ENCODE data around the gene AGAP3.

The AGAP3 gene

DNA sequence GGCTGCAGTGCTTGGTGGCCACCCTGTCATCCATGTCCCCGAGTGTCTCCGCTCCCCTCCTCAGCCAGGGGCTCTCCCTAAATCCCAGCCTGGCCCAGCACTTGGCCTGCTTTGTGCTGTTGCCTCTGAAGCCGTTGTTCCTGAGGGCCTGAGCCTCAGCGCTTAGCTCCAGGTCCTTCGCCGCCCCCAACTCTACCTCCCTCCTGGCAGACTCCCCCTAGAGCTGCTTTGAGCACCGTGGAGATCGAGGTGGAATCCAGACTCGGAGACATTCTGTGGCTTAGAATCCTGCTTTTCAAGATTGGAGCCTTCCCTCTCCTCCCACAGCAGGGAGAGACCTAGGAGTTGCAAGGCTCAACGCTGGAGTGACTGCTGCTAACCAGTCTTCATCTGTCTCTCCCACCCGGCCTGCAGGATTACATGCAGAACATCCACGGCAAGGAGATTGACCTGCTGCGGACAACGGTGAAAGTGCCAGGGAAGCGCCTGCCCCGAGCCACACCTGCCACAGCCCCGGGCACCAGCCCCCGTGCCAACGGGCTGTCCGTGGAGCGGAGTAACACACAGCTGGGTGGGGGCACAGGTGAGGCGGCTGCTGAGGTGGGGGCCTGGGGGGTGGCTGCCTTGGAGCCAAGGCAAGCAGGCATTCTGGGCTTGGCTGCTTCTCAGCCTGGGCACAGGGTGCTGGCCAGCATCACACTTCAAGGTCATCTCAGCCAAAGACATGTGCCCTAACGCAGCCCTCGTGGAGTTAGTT lies 47.9 kb downstream of the AGAP3 start:
- in situ Hi-C loops (cut with HindIII; ENCODE audit: low sequenced_read_pairs), result loop anchor here (25.0 kb wide), 1 partner anchor 178 kb away; no protein-coding TSS in a partner anchor

DNA sequence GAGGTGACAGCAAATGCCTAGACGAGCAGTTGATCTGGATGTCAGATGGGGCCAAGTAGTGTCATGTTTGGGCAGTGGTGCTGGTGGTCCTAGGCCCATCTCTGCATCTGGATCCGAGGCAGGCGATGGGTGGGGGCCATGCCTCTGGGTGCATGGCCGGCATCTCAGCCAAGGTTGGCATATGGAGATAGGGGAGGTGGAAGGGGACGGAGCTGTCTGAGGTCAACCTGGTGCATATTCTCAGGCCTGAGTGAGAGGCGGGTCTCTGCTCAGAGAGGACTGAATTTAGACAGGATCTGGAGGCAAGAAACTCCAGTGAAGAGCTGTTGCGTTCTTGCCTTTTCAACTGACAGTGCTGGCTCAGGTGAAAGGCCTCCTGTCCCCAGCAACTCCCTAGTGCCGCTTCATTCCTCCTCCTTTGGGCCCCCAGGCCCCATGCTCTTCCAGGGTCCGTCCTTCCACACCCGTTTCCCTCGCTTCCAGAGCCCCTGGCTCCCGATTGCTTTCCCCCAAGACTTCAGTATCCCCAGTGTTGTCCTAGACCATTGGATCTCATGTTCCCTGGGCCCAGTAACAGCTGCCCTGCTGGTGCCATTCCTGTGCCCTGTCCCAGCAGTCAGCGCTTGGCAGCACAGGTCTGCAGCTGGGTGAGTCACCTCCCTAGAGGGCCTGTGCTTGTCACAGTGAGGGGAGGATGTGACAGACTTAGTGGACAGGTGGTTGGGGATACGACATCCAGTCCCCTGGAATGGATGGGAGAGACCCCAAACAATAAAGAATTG lies 48.7 kb downstream of the AGAP3 start:
- in situ Hi-C loops (cut with HindIII; ENCODE audit: low sequenced_read_pairs), result loop anchor here (25.0 kb wide), 1 partner anchor 177 kb away; no protein-coding TSS in a partner anchor

DNA sequence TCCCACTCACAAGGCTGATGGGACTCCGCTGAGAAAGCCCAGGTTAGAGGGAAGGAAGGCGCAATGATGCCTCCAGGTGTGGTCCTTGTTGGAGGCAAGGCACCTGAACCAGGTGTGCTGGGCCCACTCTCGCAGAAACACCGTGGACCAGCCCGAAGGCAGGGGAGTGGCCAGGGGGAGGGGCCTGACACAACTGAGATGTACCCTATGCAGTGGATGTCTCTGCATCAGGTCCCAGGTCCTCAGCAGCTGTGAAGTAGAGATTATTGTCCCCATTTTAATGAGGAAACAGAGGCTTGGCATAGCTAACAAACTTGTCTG lies 49.2 kb downstream of the AGAP3 start:
- in situ Hi-C loops (cut with HindIII; ENCODE audit: low sequenced_read_pairs), result loop anchor here (25.0 kb wide), 1 partner anchor 177 kb away; no protein-coding TSS in a partner anchor

DNA sequence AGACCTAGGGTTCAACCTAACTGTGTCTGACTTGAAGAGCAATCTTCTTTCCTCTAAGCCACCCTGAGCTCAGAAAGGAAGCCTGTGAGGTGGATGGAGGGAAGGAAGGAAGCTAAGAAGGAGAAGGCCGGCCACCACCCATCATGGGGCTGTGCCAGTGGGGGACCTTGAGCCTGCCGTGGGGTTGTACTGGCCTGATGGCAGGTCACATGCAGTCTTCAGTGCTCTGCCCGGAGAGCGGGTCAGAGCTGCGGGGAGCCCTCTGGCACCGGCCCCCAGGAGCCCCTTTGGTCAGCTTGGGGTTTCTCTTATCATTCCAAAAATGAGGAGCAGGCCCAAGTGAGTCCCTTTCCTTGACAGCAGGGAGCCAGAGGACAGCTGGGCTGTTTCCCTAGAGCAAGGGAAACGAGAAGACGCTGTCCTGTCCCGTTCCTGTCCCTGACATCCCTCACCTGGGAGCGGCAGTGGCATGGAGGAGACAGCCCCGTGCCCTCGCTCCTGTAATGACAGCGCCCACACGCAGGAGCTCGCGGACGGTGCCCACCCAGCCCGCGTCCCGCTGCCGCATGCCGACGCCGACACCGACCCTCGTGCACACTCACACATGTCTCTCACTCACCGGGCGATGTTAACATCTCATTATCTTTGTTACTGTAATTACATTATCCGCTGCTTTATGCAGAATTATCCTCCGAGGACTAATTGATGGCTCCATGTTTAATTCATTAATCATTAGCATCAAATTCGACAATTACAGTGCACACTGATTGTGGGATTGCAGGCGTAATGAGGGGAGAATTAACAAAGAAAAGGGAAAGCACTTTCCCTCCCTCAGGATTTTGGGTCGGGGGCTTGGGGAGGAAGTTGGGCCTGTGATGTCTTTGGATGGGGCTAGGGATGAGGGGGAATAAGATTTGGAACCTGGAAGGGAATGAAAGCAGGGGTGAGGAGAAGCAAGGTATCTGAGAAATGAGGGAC lies 49.9 kb downstream of the AGAP3 start:
- in situ Hi-C loops (cut with HindIII; ENCODE audit: low sequenced_read_pairs), result loop anchor here (25.0 kb wide), 1 partner anchor 176 kb away; no protein-coding TSS in a partner anchor

DNA sequence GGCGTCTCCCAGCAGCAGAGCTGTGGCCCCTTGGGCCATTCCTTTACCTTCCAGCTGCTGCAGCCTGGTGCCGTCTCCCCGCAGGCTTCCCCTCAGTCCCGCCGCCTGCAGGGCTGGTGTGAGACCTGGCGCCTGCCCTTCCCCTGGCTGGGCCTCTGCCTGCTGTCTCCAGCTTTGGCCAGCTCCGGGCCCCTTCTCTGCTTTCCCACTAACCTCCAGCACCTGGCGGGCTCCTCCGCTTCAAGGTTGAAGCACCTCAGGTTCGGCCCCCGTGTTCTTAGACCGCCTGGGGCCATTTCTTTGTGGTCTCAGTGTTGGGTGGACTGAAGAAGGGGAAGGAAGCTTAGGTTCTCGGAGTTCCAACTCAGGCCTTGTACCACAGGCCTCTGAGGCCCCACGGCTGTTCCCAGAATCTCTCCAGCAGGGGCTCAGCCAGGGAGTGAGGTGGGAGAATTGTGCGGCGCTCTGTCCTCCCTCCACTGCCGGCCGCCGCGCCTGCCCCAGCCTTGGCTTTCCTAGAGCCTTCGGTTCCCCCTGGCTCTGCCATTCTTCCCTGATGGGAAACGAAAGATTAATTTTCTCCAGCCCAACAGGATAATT lies 50.9 kb downstream of the AGAP3 start:
- in situ Hi-C loops (cut with HindIII; ENCODE audit: low sequenced_read_pairs), result loop anchor here (25.0 kb wide), 1 partner anchor 175 kb away; no protein-coding TSS in a partner anchor

DNA sequence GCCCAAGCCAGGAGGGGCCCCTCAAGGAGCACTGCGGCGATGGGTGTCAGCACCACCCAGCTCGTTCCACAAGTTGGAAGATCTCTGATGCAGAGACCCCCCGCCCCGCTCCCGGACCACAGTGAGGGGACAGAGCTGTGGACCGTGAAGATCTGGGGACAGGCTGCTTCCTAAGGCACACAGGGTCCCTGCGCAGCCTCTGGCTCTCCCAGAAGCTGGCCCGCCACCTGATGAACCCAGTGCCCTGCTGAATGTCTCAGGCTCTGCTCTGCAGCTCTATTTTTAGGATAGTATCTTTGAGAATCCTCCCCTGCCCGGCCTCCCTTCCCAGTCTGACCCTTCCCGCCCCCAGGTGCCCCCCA lies 51.5 kb downstream of the AGAP3 start:
- in situ Hi-C loops (cut with HindIII; ENCODE audit: low sequenced_read_pairs), result loop anchor here (25.0 kb wide), 1 partner anchor 175 kb away; no protein-coding TSS in a partner anchor

DNA sequence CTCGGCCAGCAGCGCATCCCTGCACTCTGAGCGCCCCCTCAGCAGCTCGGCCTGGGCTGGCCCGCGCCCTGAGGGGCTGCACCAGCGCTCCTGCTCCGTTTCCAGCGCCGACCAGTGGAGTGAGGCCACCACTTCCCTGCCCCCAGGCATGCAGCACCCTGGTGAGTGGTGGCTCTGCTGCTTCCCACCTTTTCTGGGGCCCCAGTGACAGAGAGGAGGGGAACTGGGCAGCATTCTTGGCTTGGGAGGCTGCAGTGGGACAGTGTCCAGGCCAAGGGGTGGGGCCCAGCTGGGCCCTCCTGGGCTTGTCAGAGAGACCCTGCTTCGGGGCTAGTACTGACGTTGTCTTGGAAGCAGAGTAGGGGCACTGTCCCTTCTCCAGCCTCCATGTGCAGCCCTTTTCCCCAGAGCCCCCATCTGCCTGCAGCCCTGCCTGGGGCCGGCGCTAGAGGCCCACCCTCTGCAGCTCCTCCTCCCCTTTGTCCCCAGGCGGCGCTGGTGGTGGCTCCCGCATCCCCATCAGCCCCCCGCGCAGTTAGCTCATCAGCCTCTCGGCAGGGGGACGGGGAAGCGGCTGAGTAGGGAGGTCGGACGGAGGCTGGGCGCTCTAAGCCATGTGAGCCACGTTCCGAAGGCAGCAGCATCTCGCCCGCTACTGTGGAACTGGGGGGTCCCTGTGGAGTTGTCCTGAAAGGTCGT lies 52.0 kb downstream of the AGAP3 start:
- in situ Hi-C loops (cut with HindIII; ENCODE audit: low sequenced_read_pairs), result loop anchor here (25.0 kb wide), 1 partner anchor 174 kb away; no protein-coding TSS in a partner anchor

DNA sequence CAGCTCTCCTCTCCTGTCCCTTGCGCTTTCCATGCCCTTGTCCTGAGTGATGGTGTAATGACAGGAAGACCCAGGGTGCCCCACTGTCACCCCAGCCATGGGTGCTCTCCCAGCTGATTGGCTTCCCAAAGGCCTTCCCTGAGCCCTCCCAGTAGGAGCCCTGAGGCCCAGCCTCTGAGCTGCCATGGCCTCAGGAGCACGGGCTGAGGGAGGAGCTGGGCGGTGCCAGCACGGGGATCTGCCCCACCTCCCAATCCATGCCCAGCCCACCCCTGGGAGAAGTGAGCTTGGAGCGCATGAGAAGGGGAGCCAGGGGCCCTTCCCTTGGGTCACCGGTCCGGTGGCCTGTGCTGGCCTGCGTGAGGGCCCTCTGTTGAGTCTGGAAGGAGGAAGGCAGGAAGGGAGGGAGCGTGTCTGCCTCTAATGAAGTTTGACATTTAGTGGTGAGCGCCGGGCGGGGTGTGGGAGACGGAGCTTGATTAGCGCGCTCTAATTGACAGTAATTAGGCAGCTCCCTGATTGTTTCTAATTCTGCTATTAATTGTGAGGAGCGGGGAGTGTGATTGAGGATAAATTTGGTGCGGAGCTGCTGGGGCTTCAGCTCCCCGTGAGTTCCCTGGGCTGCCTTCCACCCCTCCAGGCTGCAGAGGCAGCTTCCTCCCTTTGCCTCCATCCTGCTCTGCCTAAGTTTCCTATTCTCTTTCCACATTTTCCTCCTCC lies 53.0 kb downstream of the AGAP3 start:
- in situ Hi-C loops (cut with HindIII; ENCODE audit: low sequenced_read_pairs), result loop anchor here (25.0 kb wide), 1 partner anchor 173 kb away; no protein-coding TSS in a partner anchor

DNA sequence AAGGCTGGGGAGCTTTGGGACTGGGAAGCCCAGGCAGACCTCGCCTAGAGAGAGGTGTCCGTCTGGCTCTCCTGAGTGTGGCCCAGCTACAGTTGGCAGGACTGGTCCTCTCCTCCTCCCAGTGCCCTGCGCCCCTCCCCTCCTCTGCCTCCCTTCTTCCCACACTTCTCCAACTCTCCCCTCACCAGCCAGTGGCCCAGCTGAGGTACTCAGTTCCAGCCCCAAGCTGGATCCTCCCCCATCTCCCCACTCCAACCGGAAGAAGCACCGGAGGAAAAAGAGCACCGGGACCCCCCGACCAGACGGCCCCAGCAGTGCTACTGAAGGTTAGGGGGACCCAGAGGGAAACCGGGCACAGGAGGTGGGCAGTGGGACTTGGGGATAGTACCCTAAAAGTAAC lies 53.5 kb downstream of the AGAP3 start:
- in situ Hi-C loops (cut with HindIII; ENCODE audit: low sequenced_read_pairs), result loop anchor here (10.0 to 25.0 kb wide), 2 partner anchors 85 to 173 kb away; partner anchors contain the start of gene ABCF2

DNA sequence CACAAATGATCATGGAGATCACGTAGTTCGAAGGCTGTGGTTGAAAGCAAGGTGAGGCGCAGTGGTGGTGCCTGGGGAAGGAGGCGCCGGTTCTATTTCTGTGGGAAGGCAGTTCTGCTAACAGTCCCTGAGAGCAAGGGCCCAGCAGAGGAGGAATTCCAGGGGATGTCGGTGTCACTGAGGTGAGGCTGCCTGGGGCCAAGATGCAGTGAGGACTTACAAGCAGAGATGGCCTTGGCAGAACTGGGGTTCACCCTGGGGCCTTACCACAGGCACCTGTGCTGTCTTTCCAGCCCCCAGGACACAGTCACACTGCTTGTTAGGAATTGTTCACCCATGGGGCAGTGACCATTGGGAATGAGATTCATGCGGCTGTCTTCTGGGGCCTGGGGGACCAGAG lies 54.6 kb downstream of the AGAP3 start:
- in situ Hi-C loops (cut with HindIII; ENCODE audit: low sequenced_read_pairs), result loop anchor here (10.0 to 25.0 kb wide), 2 partner anchors 84 to 171 kb away; partner anchors contain the start of gene ABCF2

DNA sequence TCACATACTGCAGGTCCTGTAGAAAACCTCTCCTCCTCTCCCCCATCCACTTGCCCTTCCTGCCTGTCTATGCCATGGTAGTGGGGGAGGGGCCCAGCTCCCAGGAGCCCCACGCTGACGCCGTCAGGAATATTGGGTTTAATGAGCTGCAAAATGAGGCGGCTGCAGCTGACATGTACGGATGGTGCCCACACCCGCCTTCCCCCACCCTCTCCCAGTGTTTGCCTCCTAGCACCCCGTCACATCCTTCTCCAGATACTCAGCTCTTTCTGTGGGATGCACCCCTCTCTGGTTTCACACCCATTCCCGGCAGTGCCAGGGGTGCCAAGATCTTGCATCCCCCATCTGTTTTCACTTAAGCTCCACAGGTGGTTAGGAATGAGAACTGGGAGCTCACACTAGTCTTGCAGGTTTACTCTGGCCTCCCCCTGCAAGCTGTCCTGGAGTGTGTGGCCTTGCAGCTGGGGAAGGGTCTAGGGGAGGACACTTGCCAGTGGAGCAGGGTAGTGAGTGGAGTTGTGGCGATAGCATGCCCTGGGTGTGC lies 55.1 kb downstream of the AGAP3 start:
- in situ Hi-C loops (cut with HindIII; ENCODE audit: low sequenced_read_pairs), result loop anchor here (10.0 to 25.0 kb wide), 2 partner anchors 83 to 171 kb away; partner anchors contain the start of gene ABCF2

DNA sequence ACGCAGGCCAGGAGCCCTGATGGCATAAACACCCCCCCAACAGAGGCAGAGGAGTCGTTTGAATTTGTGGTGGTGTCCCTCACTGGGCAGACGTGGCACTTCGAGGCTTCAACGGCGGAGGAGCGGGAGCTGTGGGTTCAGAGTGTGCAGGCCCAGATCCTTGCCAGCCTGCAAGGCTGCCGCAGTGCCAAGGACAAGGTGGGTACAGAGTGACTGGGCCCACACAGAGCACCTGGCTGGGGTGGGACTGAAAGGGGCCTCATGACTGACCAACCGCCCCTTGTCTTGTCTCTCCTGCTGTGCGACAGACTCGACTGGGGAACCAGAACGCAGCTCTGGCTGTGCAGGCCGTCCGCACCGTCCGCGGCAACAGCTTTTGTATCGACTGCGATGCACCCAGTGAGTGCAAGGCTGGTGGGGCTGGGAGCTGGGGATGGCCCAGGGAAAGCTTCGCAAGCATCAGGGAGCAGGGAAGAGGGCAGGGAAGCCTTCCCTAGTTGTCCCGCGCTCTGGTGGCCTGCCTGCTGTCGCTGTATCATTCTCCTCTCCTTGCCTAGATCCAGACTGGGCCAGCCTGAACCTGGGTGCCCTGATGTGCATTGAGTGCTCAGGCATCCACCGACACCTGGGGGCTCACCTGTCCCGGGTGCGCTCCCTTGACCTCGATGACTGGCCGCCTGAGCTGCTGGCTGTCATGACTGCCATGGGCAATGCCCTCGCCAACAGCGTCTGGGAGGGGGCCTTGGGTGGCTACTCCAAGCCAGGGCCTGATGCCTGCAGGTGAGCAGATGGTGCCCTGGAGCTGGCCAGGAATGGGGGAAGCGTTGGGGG lies 55.8 kb downstream of the AGAP3 start:
- in situ Hi-C loops (cut with HindIII; ENCODE audit: low sequenced_read_pairs), result loop anchor here (10.0 to 25.0 kb wide), 2 partner anchors 83 to 170 kb away; partner anchors contain the start of gene ABCF2

DNA sequence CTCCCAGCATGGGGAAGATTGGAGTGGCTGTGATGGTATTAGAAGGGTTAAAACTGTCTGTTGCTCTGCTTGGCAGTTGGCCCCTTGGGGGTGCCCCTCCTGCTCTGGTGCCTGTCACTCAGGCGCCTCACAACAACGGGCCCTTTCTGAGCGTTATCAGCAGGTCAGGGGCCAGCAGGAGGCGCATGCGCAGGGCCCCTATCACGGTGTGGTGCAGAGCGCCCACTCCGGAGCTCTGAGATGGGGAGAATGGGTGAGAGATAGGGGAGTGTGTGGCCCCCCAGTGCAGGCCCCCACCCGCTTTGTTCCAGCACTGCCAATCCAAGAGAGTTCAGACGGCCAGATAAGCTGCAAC lies 56.4 kb downstream of the AGAP3 start:
- in situ Hi-C loops (cut with HindIII; ENCODE audit: low sequenced_read_pairs), result loop anchor here (10.0 to 25.0 kb wide), 2 partner anchors 82 to 170 kb away; partner anchors contain the start of gene ABCF2

DNA sequence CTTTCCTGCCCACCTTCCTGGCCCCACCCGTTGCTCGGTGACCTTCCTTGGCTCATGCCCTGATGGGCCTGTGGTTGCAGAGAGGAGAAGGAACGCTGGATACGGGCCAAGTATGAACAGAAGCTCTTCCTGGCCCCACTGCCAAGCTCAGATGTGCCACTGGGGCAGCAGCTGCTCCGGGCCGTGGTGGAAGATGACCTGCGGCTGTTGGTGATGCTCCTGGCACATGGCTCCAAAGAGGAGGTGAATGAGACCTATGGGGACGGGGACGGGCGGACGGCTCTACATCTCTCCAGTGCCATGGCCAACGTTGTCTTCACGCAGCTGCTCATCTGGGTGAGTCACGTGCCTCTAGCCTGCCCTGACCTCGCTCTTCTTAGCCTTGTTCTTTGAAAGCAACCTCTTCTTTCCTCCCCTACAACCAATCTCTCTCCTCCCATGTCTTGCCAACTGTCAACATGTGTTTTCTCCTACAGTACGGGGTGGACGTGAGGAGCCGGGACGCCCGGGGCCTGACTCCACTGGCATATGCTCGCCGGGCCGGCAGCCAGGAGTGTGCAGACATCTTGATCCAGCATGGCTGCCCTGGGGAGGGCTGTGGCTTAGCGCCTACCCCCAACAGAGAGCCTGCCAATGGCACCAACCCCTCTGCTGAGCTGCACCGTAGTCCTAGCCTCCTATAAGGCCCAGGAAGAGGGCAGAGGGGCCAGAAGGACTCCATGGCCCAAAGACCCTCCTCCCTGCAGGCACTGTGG lies 57.2 kb downstream of the AGAP3 start:
- in situ Hi-C loops (cut with HindIII; ENCODE audit: low sequenced_read_pairs), result loop anchor here (10.0 to 25.0 kb wide), 2 partner anchors 81 to 169 kb away; partner anchors contain the start of gene ABCF2

DNA sequence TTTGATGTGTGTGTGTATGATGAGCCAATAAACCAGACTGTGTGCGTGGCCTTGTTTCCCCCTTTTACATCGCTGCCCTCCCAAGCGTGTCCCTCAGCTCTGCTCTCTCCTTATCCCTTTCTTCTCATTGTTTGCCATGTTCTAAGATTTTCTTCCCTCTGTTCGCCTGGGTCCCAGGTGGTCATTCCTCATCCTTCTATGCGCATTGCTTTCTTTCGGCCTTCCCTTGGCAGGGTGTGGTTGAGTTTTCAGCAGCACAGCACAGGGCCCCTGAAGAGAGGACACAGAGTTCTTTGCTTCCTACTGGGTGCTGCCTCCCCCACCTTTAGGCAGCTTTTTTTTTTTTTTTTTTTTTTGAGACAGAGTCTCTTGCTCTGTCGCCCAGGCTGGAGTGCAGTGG lies 58.1 kb downstream of the AGAP3 start:
- in situ Hi-C loops (cut with HindIII; ENCODE audit: low sequenced_read_pairs), result loop anchor here (10.0 to 25.0 kb wide), 2 partner anchors 80 to 168 kb away; partner anchors contain the start of gene ABCF2

DNA sequence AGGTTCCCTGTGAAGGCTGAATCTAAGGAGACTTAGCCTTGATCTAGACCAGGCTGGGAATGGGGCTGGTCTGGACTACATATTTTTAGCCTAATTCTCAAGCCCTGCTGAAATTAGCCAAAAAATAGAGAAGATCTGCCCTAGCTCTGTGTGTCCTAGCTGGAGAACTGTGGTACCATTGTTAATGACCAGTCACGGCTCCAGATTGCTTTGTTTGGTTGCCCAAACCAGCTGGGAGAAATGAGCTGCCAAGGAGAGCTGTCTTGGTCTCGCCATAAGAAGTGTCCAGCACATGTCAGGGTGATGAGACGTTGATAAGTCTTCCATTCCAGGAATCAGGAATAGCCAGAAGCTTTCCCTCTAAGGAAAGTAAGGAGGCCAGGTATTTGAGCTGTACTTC lies 60.5 kb downstream of the AGAP3 start:
- in situ Hi-C loops (cut with HindIII; ENCODE audit: low sequenced_read_pairs), result loop anchor here (10.0 to 25.0 kb wide), 2 partner anchors 78 to 166 kb away; partner anchors contain the start of gene ABCF2
